Mesenteric fat pad (tissue), 1 donor: Measurements from ENCODE around the gene POLK. TPM values are rescaled to one million over a fixed set of nuclear protein-coding genes. Genes with fewer than 3 reads are reported as not detected.

ENCODE experiments used
- DNase-seq: peaks from one replicate; pipeline ENCODE4 v3.0.0-alpha.2; 2020; ENCODE audit warnings: low spot score
- total RNA-seq: library from RNA; stranded (reverse); fragmentation: NEBNext Ultra II Directional; extraction: Animal tissue kit (Norgen Biotek cat#: 25700); gene quantifications from one replicate; pipeline ENCODE4 v1.2.1, GENCODE V29; 2021
- donor health status: DM: yes; HTN: yes; CAD: no.

The POLK gene
- total RNA-seq, 1 donor from 2014 or later: 35.9 TPM

- DNase-seq: no peak
These were observed 129.1 kb downstream of the POLK start for GRCh38 chr5:75640826-75641225.

GRCh38 chr5:75648712-75649111 is 137.0 kb downstream of the POLK start:
- no peak for DNase-seq

Other genes with a start within 250 kb of the POLK start
- gene HMGCR, start 174.7 kb upstream of the POLK start, total RNA-seq: 23.0 TPM
- gene CERT1, start 262 bp upstream of the POLK start, total RNA-seq: 83.0 TPM
- 0.64 TPM for gene ANKDD1B, start 99.6 kb downstream of the POLK start, total RNA-seq
- gene POC5, start 205.5 kb downstream of the POLK start, total RNA-seq: 4.9 TPM